ENCODE data around the gene MYO7B. TPM values are rescaled to one million over a fixed set of nuclear protein-coding genes. Genes with fewer than 3 reads are reported as not detected.

Gene MYO7B
- total RNA-seq, 1 experiment from 2014 or later: 28.0 TPM

- no peaks in the 10 kb centered on the region for H3K27me3 ChIP-seq (ENCODE audit: low read length)
- ATAC-seq: no peak
- H3K36me3 ChIP-seq (ENCODE audit: low read depth, low read length): no peaks in the 10 kb centered on the region; the same call in 1 of the 2 replicates
- no peak overlapping the region for H3K9ac ChIP-seq (ENCODE audit: low read length)
- DNase-seq: no peak
- no peak overlapping the region for H2AFZ ChIP-seq (ENCODE audit: low read length)
- ChIA-PET CTCF (no interaction called here), POLR2A (ENCODE audit: unreplicated experiment) (no interaction called here)
- no TSS peak for BruUV-seq (replicated peaks)
- peak overlapping the region; percentile 99; the same call in 1 of the 2 replicates for H3K27ac ChIP-seq (ENCODE audit: low read length)
- no peaks in the 10 kb centered on the region for H3F3A ChIP-seq (ENCODE audit: low read length, unreplicated experiment)
- no peak overlapping the region for H3K4me2 ChIP-seq (ENCODE audit: low read length)
- H4K20me1 ChIP-seq (ENCODE audit: low read length): no peaks in the 10 kb centered on the region
- no peak for TF ChIP-seq EZH2 (IDR thresholded peaks at IDR 0.05; ENCODE audit: low read length, unreplicated experiment)
- TF ChIP-seq EZH2phosphoT487 (IDR thresholded peaks at IDR 0.05; ENCODE audit: borderline replicate concordance, low read length): no peak
- TF ChIP-seq CTCF (conservative IDR thresholded peaks at IDR 0.05; ENCODE audit: low read depth, low read length): no peak
- H3K4me1 ChIP-seq (ENCODE audit: insufficient read depth, low read length): peaks cover 26% of the 10 kb centered on the region
- no peaks in the 10 kb centered on the region for H3K79me2 ChIP-seq (ENCODE audit: low read length)
- H3K4me3 ChIP-seq (ENCODE audit: low read length): no peak overlapping the region
- H3K9me2 ChIP-seq (replicated peaks; ENCODE audit: low read length): no peaks in the 10 kb centered on the region
- H3K9me3 ChIP-seq (ENCODE audit: low read length): no peaks in the 10 kb centered on the region
- intact Hi-C loops (cut with micrococcal nuclease): loop anchor here (2.0 kb wide), 1 partner anchor 17 kb away; no protein-coding TSS in a partner anchor
Measured at GRCh38 chr2:127635380-127636237, 100.1 kb downstream of the MYO7B start.

GRCh38 chr2:127636248-127637235, 101.1 kb downstream of the MYO7B start:
- peak overlapping the region; percentile 58 for H3K4me2 ChIP-seq (ENCODE audit: low read length)
- no peaks in the 10 kb centered on the region for H3K27me3 ChIP-seq (ENCODE audit: low read length)
- peak overlapping the region; percentile 84 for H3K9ac ChIP-seq (ENCODE audit: low read length)
- DNase-seq: no peak
- POLR2A ChIA-PET (ENCODE audit: unreplicated experiment): no interaction called here
- no peaks in the 10 kb centered on the region for H3K9me2 ChIP-seq (replicated peaks; ENCODE audit: low read length)
- no peak overlapping the region for H3K4me3 ChIP-seq (ENCODE audit: low read length)
- H2AFZ ChIP-seq (ENCODE audit: low read length): no peak overlapping the region
- no peaks in the 10 kb centered on the region for H3F3A ChIP-seq (ENCODE audit: low read length, unreplicated experiment)
- H3K27ac ChIP-seq (ENCODE audit: low read length): peak overlapping the region; percentile 99
- H3K9me3 ChIP-seq (ENCODE audit: low read length): no peaks in the 10 kb centered on the region
- no peaks in the 10 kb centered on the region for H4K20me1 ChIP-seq (ENCODE audit: low read length)
- CTCF ChIA-PET: no interaction called here
- no peaks in the 10 kb centered on the region; the same call in 1 of the 2 replicates for H3K36me3 ChIP-seq (ENCODE audit: low read depth, low read length)
- H3K4me1 ChIP-seq (ENCODE audit: insufficient read depth, low read length): peaks cover 26% of the 10 kb centered on the region
- intact Hi-C loops (cut with micrococcal nuclease): loop anchor here (2.0 kb wide), 1 partner anchor 18 kb away; no protein-coding TSS in a partner anchor
- no TSS peak for BruUV-seq (replicated peaks)
- TF ChIP-seq EZH2 (IDR thresholded peaks at IDR 0.05; ENCODE audit: low read length, unreplicated experiment) (no peak), EZH2phosphoT487 (IDR thresholded peaks at IDR 0.05; ENCODE audit: borderline replicate concordance, low read length) (no peak), CTCF (conservative IDR thresholded peaks at IDR 0.05; ENCODE audit: low read depth, low read length) (no peak)
- no peaks in the 10 kb centered on the region for H3K79me2 ChIP-seq (ENCODE audit: low read length)
- no peak for ATAC-seq
